Activated naive CD4-positive, alpha-beta T cell treated with anti-CD3 and anti-CD28 coated beads, Interleukin-2, amount 50 U/mL, for 16 hours (primary cell): ENCODE data around the gene YY1AP1.
"Not testable (repeated sequence)": the region's sequence is repeated elsewhere in the genome, so short reads cannot be mapped to it uniquely, and the experiment has no call there.

ENCODE experiments used
- DNase-seq: peaks from one replicate; pipeline ENCODE4 v3.0.0-alpha.2; 2020

The YY1AP1 gene

DNA sequence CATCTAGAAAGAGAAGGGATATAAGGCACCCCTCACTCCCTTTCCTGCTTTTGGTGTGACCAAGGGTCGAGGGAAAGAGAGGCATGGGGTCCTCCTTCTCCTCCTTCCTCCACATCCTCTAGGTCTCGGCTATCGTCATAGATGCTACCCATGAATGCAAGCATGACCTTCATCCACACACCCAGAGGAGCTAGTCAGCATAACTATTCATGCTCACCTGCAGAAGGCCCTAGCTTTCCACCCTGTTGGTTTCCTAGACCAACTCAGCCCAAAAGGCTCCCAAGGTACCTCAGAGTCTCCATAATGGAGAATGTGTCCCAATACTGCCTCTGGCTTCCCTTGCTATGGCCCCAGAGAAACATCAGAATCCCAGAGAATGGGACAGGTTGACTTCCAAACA lies 45.3 kb downstream of the YY1AP1 start:
- no peak for DNase-seq

DNA sequence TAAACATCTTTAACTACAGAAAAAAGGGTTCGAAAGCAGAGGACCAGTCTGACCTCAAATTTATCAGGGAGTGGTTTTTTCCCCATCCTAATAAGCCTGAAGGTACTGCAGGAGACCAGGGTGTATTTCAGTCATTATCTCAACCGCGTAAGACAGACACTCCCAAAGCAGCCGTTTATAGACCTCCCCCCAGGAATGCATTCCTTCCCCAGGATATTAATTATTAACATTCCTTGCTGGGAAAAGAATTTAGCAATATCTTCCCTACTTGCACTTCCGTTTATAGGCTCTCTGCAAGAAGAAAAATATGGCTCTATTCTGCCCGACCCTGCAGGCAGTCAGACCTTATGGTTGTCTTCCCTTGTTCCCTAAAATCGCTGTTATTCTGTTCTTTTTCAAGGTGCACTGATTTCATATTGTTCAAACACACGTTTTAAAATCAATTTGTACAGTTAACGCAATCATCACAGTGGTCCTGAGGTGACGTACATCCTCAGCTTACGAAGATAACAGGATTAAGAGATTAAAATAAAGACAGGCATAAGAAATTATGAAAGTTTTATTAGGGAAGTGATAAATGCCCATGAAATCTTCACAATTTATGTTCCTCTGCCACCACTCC lies 45.9 kb downstream of the YY1AP1 start:
- not testable (repeated sequence) for DNase-seq

DNA sequence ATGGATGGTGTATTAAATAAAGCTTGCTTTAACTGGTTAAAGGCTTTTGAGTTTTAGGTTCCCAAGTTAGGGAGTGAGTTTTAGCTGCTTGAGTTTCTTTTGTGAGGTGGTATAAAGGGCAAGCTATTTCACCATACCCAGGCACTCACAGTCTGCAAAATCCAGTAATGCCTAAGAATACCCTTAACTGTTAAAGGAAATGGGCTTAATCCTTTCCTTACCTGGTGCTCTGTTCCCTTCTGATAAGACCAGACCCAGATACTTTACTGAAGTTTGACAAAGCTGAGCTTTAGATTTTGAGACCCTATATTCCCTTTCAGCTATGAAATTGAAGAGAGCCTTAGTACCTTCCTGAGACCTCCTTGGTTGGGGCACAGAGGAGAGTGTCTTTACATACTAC lies 48.2 kb downstream of the YY1AP1 start:
- no peak for DNase-seq

DNA sequence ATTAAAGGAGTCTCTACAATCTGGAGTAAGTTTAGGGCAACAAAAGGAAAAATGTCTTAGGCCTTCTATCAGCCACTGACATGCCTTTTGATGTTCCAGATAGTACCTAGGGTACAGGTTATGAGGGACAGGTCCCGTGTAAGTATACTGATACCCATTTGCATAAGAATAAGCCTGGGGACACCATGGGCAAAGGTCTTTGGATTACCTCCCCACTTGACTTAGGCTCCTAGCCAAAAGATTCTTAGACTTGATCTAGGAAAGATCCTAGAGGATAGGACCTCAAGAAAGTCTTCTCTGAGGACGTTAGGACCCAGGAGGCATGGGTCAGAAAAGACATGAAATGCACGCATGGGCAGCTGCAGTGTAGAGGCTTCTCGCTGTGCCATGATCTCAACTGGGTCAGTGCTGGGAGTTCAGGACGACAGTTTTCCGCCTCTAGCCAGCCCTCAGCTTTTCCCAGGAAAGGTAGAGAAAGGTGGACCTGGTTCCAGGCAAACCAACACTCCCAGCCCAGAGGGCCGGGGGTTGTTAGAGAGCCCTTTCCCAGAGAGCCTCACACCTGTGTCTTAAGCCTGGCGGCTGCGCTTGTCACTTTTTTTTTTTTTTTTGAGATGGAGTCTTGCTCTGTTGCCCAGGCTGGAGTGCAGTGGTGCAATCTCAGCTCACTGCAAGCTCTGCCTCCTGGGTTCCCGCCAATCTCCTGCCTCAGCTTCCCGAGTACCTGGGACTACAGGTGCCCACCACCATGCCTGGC lies 52.0 kb downstream of the YY1AP1 start:
- no peak for DNase-seq

GRCh38 chr1:155626428-155626827 lies 62.1 kb downstream of the YY1AP1 start:
- DNase-seq: not testable (repeated sequence)

DNA sequence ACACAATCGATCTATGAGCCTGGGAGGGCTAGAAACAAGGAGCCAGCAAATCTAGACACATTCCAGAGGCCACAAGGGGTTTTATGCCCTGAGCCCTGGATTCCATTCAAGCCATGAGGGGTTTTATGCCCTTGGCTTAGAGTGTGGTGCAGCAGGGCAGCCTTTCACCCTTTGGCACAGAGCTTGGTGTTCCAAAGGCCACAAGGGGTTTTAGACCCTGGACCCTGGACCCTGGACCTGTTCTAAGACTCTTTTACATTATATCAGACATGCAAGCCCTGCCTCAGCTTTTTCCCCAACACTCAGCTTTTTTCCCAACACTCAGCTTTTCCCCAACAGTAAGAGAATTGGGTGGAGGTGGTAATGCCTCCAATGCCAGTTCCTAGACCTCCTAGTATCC lies 65.2 kb downstream of the YY1AP1 start:
- no peak for DNase-seq

DNA sequence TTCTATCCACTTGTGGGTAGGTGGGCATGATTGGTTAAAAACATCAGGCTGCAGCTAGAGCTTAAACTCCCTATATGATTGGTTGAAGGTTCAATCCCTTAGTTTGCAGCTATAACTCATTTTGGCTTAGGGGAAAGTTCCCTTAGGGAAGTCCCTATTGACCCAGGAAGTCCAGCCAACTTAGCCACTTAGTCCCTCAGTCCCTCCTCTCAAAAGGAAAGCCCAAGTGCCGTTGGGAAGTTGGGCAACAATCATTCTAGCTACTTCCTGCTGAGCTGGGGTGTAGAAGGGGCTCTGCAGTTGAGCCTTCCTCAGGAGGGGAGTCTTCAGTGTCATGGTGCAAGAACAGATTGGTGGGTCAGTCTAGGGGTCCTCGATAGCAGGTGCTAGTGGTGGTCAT lies 66.4 kb downstream of the YY1AP1 start:
- DNase-seq: no peak

DNA sequence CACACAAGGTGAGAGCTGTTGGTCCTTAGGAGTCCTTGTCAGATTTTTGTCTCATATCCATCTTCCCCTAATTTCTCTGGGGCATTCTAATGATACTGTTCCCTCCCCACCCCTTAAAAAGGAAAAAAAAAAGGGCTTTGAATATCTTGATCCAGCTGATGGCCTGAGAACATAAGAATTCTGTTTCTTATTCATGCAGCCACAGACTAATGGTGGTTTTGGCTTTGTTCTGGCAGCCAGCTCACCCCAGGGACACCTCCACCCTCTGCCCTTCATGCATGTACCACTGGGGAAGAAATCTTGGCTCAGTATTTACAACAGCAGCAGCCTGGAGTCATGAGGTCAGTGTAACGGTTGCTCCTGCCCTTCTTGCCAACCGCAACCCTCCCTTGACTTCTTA lies 75.3 kb downstream of the YY1AP1 start:
- DNase-seq: not testable (repeated sequence)

- not testable (repeated sequence) for DNase-seq
Observed at GRCh38 chr1:155610257-155610647, 78.3 kb downstream of the YY1AP1 start.

DNA sequence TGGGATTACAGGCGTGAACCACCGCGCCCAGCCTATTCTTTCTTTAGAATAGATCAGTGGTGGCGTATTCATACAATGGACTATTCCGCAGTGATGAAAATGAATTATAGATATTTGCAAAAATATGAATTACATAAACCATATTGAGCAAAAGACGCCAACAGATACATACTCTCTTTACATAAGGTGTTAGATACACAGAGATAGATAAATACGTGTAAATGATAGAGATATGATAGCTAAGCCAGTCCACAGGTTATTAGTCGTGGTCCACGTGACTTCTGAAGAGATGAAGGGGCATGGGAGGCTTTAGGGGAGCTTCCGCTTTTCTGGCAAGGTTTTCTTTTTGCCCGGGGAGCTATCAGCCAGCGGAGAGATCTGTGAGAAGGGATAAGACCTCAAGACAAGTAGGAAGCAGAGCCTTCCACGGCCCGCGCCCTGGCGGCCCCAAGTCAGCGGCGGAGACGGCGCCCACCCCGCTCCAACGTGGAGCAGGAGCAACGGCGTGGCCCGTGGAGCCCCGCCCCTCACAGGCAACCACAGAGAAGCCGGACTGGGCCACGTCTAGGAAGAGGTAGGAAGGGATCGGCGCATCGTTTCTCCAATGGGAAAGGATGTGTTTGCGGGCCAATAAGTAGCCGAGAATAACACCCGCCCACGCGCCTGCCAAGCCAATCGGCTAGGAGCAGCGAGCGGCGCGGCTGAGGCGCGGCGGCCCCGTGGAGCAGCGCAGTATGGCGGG lies 78.9 kb downstream of the YY1AP1 start, which contains the start of gene MSTO1:
TSS of gene MSTO1 (plus strand) at position 704 of the 742 bp plus-strand sequence. CDS start at position 735, 31 bp downstream.
- DNase-seq: peak; percentile 99
